ENCODE data around the gene TMED10.
"Not testable (repeated sequence)": the region's sequence is repeated elsewhere in the genome, so short reads cannot be mapped to it uniquely, and the experiment has no call there.

Gene TMED10

DNA sequence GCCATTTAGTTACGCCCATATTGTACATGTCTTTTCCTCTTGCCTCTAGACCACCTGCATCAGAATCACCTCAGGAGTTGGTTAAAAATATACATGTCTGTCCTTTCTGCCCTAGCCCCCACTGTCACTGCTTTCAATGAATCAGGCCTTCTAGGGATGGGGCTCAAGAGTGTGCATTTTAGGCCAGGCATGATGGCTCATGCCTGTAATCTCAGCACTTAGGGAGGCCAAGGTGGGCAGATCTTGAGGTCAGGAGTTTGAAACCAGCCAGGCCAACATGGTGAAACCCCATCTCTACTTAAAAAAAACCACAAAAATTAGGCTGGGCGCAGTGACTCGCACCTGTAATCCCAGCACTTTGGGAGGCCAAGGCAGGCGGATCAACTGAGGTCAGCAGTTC lies 13.6 kb upstream of the TMED10 start:
- DNase-seq (ENCODE audit: low spot score) = no peak

DNA sequence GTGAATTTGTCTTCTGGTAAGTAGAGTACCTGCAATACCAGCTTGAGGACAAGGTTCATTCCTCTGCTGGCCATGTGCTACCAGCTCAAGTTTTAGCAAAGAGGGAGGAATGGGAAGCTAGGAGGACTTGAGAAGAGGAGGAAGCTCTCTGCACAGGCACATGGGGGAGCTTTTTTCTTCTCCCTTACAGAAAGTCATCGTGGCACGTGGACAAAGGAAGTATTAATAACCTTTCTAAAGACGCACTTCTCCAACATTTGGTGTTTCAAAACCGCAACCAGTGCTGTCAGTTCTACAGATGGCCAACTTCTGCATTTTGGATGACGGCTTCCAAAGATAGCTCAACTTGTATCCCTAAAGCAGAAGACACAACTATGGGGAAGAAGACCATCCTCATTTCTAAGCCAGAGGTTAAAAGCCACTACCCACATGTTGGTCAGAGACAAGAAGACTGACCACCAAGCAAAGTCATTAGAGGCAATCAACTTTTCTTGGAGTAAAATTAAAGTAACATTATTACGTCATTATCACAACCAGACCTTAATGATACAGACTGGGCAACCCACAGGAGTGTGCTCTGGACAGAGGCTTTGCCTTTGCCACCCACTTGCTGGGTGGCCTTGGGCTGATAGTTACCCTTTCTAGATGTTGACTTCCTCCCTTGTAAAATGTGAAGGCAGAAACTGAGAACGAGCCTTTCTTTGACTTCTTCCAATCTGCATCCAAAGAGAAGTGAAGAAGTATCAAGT lies 12.3 kb upstream of the TMED10 start:
- no peak for DNase-seq (ENCODE audit: low spot score)

DNA sequence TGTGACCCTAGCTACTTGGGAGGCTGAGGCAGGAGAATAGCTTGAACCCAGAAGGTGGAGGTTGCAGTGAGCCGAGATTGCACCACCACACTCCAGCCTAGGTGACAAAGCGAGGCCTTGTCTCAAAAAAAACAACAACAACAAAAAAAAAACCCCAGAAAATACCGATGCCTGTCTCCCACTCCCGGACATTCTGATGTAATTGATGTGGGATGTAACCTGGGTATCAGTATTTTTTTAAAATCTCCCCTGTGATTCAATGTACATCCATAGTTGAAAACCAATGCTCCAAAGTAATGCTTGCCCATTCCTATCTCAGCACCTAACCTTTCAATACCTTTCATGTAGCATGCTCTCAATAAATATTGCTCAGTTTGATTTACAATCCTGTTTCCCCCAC lies 11.7 kb upstream of the TMED10 start:
- DNase-seq (ENCODE audit: low spot score) = no peak

DNA sequence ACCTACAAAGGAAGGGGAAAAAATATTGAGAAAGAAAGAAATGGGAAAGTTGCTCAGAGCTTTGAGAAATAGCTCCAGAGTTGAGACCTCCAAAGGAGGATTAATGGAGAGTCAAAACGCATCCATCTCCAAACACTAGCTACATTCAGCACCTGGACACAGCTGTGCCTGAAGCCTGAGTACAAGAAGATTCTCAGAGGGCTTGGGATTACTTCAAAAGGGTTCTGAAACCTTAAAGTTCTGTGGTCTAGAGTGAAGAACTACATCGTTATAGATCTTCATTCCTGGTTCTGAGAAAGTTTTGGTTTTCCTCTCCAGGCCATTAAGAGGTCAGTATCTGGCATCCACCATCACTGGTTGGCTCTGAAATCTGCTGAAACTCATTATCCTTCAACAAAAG lies 10.5 kb upstream of the TMED10 start:
- no peak for DNase-seq (ENCODE audit: low spot score)

DNA sequence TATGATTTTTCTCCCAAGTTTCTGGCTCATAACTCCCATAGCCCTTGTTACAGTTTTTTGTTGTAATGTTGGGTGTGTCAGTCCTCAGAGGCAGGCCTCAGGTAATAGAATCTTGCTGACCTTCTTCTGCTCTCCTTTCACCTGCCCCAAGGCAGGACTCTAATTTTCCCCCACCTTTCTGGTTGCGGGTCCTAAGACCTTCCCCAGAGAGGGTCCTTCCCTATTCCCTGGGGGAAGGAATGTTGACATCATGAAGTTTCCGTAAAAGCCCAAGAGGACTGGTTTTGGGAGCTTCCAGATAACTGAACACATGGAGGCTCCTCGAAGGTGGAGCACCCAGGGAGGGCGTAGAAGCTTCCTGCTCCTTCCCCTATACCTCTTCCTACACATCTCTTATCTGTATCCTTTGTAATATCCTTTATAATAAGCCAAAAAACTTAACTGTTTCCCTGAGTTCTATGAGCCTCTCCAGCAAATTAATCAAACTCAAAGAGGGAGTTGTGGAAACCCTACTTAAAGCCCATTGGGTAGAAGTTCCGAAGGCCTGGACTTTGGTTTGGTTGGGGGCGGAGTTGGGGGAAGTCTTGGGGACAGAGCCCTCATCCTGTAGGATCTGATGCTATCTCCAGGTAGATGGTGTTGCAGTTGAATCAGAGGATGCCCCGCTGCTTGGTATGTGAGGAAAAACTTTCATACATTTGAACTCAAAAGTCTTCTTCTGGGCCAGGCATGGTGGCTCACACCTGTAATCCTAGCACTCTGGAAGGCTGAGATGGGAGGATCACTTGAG lies 9.0 kb upstream of the TMED10 start:
- no peak for DNase-seq (ENCODE audit: low spot score)

GRCh38 chr14:75184492-75184891 lies 8.1 kb upstream of the TMED10 start:
- no peak for DNase-seq (ENCODE audit: low spot score)

DNA sequence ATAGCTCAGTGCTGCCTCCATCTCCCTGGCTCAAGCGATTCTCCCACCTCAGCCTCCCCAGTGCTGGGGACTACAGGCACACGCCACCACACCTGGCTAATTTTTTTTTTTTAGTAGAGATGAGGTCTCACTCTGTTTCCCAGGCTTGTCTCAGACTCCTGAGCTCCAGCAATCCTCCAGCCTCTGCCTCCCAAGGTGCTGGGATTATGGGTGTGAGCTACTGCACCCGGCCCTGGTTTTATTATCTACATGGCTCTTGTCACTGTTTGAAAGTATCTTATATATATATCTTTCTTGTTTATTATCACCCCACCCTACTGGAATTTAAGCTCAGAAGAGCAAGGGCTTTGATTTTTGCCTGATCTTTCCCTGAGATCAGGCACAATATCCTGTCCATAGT lies 7.6 kb upstream of the TMED10 start:
- DNase-seq (ENCODE audit: low spot score) = no peak

DNA sequence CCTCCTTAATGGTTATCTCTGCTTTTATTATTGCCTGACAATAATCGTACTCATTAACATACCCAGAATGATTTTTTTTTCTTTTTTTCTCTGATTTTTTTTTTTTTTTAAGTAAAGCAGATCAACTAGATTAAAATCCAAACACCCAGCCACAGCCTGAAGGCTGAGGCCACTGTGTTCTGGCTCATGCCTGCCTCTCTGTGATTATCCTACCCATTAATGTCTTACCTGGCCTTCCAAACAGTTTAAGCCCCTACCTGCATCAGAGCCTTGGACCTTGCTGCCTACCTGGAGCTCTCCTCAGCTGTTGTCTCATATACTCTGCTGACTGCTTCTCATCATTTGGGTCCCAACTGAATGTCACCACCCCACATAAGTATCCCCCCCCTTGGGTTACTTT lies 6.8 kb upstream of the TMED10 start:
- no peak for DNase-seq (ENCODE audit: low spot score)

GRCh38 chr14:75182821-75183220 lies 6.4 kb upstream of the TMED10 start:
- DNase-seq (ENCODE audit: low spot score) = peak; percentile 57

DNA sequence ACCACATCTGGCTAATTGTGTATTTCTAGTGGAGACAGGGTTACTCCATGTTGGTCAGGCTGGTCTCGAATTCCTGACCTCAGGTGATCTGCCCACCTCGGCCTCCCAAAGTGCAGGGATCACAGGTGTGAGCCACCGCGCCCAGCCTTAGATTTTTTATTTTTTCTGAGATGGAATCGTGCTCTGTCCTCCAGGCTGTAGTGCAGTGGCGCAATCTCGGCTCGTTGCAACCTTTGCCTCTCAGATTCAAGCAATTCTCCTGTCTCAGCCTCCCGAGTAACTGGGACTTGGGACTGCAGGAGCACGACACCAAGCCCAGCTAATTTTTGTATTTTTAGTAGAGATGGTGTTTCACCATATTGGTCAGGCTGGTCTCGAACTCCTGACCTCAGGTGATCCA lies 5.8 kb upstream of the TMED10 start:
- DNase-seq (ENCODE audit: low spot score) = not testable (repeated sequence)

GRCh38 chr14:75181293-75182062 lies 5.1 kb upstream of the TMED10 start:
- no peak for DNase-seq (ENCODE audit: low spot score)

DNA sequence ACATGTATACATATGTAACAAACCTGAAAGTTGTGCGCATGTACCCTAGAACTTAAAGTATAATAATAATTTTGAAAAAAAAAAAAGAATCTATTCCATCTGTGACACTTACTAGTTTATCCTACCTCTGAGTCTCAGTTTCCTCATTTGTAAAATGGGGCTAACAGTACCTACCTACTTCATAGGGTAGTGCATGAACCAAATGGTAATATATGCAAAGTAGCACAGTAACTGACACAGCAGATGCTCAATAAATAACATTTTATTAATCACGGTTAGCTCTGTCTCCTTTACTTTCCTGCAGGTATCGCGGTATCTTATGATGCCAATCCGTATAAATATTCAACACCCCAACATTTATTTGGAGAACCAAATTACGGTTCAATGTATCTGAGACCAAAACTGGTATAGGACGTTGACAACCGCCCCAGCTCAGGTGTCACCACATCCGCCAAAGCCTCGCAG lies 703 bp downstream of the TMED10 start:
- DNase-seq (ENCODE audit: low spot score) = no peak

DNA sequence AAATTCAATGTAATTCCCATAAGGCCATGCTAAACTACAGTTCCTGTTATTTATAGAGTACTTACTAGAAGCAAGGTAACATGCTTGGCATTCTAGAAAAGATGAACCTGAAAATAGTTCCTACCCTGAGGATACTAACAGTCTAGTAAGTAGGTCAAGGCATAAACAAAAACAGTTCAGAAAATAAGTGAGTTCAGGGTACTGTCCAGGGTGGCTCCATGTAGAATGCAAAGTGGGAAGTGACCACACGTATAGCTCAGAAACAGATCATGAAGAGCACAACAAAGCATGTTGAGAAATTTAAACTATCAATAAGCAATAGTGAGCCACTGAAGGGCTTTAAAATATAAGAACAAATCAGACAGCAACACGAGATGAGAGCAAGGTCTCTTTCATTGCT lies 2.3 kb downstream of the TMED10 start:
- no peak for DNase-seq (ENCODE audit: low spot score)

GRCh38 chr14:75170772-75171171 lies 5.6 kb downstream of the TMED10 start:
- DNase-seq (ENCODE audit: low spot score) = no peak

GRCh38 chr14:75168586-75169335 lies 7.7 kb downstream of the TMED10 start:
- DNase-seq (ENCODE audit: low spot score) = no peak

GRCh38 chr14:75167325-75167724 lies 9.1 kb downstream of the TMED10 start:
- no peak for DNase-seq (ENCODE audit: low spot score)

GRCh38 chr14:75165586-75166391 lies 10.6 kb downstream of the TMED10 start:
- no peak for DNase-seq (ENCODE audit: low spot score)

DNA sequence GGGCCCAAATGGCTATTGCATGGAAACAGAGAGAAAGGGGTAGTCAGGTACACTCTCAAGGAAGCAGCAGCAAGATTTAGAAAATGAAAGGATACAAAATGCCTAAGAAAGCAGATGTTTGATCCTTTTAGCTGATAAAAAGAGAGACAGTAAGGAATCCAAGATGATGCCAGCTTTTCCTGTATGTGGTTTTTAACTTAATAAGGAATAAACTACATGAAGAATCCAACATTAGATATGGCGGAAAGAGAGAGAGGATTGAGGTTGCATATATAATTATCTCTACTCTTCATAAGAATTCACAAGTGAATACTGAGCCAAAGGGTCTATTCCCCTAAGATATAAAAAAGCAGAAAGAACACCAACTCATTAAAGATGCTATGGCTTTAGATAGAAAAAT lies 11.6 kb downstream of the TMED10 start:
- no peak for DNase-seq (ENCODE audit: low spot score)

GRCh38 chr14:75163677-75164076 lies 12.7 kb downstream of the TMED10 start:
- DNase-seq (ENCODE audit: low spot score) = no peak

DNA sequence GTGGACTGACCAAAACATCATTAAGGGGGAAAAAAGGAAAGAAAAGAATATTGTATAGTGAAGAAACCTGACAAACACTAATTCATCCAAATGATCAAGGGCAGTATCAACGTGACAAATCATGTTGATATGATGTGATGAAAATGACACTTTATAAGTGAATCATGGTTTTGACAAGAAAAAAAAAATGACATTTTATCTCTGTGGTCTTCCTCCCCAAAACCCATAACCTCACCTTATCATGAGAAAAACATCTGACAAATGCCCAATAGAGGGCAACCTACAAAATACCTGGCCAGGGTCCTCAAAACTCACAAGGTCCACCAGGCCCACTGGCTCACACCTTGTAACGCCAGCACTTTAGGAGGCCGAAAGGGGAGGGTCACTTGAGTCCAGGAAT lies 13.8 kb downstream of the TMED10 start:
- DNase-seq (ENCODE audit: low spot score) = no peak
